Fibroblast of lung (primary cell): ENCODE measurements around the gene MTF2.
"Not testable (repeated sequence)": the region's sequence is repeated elsewhere in the genome, so short reads cannot be mapped to it uniquely, and the experiment has no call there.

ENCODE experiments used
- EZH2 ChIP-seq: IDR thresholded peaks from 2 replicates; pipeline ENCODE4 v1.5.1; 2012; ENCODE audit warnings: low read length, control low read depth, mild to moderate bottlenecking; ENCODE audit errors: missing control alignments
- TF ChIP-seq, protein P1 (sequence below), 2 donors: IDR thresholded peaks in 1 of 2; conservative IDR thresholded peaks in 1 of 2; 1 replicate in 1 of 2; 2 replicates in 1 of 2; pipeline ENCODE4 v1.5.1; 2011 to 2012; ENCODE audit warnings: low read length in 2 of 2, control low read depth in 1 of 2, inconsistent platforms in 1 of 2, low read depth in 1 of 2, mild to moderate bottlenecking in 1 of 2

GRCh38 chr1:93174638-93175037 is 95.6 kb downstream of the MTF2 start:
- TF ChIP-seq, protein P1, sequence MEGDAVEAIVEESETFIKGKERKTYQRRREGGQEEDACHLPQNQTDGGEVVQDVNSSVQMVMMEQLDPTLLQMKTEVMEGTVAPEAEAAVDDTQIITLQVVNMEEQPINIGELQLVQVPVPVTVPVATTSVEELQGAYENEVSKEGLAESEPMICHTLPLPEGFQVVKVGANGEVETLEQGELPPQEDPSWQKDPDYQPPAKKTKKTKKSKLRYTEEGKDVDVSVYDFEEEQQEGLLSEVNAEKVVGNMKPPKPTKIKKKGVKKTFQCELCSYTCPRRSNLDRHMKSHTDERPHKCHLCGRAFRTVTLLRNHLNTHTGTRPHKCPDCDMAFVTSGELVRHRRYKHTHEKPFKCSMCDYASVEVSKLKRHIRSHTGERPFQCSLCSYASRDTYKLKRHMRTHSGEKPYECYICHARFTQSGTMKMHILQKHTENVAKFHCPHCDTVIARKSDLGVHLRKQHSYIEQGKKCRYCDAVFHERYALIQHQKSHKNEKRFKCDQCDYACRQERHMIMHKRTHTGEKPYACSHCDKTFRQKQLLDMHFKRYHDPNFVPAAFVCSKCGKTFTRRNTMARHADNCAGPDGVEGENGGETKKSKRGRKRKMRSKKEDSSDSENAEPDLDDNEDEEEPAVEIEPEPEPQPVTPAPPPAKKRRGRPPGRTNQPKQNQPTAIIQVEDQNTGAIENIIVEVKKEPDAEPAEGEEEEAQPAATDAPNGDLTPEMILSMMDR (conservative IDR thresholded peaks at IDR 0.05 in 1 of 2, IDR thresholded peaks at IDR 0.05 in 1 of 2; ENCODE audit: low read depth in 1 of 2, low read length in 2 of 2), result not testable (repeated sequence)
- not testable (repeated sequence) for TF ChIP-seq EZH2
